ENCODE measurements around the gene SALL3. TPM values are rescaled to one million over a fixed set of nuclear protein-coding genes. Genes with fewer than 3 reads are reported as not detected.
"Not testable (repeated sequence)": the region's sequence is repeated elsewhere in the genome, so short reads cannot be mapped to it uniquely, and the experiment has no call there.

SALL3 gene
- total RNA-seq, 3 donors from 2014 or later (not counting 1 experiment from before 2014, with no cell fraction given), result not detected

- Histone ChIP-seq H3K36me3 (ENCODE audit: control insufficient read depth, insufficient read depth, low read length) (no peaks in the 10 kb centered on the region), H3K4me1 (ENCODE audit: control insufficient read depth, insufficient read depth, low read length) (no peaks in the 10 kb centered on the region), H3K4me3 (ENCODE audit: low read length) (no peak overlapping the region), H3K9me3 (ENCODE audit: control insufficient read depth, insufficient read depth, low read length) (no peaks in the 10 kb centered on the region), H3K27ac (ENCODE audit: low read length) (no peak overlapping the region), H3K27me3 (ENCODE audit: control insufficient read depth, insufficient read depth, low read length) (no peaks in the 10 kb centered on the region)
- DNase-seq (no peak), ATAC-seq (no peak)
- H3K9me3 Mint-ChIP-seq, result peaks cover 0 to 4% of the 10 kb centered on the region in 2 donors
- intact Hi-C loops (cut with micrococcal nuclease), result no loop called here
- TF ChIP-seq, protein P1, sequence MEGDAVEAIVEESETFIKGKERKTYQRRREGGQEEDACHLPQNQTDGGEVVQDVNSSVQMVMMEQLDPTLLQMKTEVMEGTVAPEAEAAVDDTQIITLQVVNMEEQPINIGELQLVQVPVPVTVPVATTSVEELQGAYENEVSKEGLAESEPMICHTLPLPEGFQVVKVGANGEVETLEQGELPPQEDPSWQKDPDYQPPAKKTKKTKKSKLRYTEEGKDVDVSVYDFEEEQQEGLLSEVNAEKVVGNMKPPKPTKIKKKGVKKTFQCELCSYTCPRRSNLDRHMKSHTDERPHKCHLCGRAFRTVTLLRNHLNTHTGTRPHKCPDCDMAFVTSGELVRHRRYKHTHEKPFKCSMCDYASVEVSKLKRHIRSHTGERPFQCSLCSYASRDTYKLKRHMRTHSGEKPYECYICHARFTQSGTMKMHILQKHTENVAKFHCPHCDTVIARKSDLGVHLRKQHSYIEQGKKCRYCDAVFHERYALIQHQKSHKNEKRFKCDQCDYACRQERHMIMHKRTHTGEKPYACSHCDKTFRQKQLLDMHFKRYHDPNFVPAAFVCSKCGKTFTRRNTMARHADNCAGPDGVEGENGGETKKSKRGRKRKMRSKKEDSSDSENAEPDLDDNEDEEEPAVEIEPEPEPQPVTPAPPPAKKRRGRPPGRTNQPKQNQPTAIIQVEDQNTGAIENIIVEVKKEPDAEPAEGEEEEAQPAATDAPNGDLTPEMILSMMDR (IDR thresholded peaks at IDR 0.05), result no peak
- H3K27me3 Mint-ChIP-seq (ENCODE audit: low read depth in 2 of 2), result no peaks in the 10 kb centered on the region
- H3K36me3 Mint-ChIP-seq, result no peaks in the 10 kb centered on the region
- 92% methylated on average over 14 of the region's 14 CpGs for WGBS (ENCODE audit: insufficient coverage)
- no peak overlapping the region for H3K4me3 Mint-ChIP-seq
- H3K27ac Mint-ChIP-seq, result no peak overlapping the region
- H3K4me1 Mint-ChIP-seq, result no peaks in the 10 kb centered on the region
Observed at GRCh38 chr18:78957140-78957539, 22.5 kb upstream of the SALL3 start.

- H3K4me1 Mint-ChIP-seq, result no peaks in the 10 kb centered on the region
- no peaks in the 10 kb centered on the region for H3K9me3 ChIP-seq (ENCODE audit: control insufficient read depth, insufficient read depth, low read length)
- H3K27ac Mint-ChIP-seq, result no peak overlapping the region
- H3K4me3 ChIP-seq (ENCODE audit: low read length), result no peak overlapping the region
- H3K27ac ChIP-seq (ENCODE audit: low read length), result no peak overlapping the region
- H3K36me3 Mint-ChIP-seq, result no peaks in the 10 kb centered on the region
- no peaks in the 10 kb centered on the region for H3K4me1 ChIP-seq (ENCODE audit: control insufficient read depth, insufficient read depth, low read length)
- H3K4me3 Mint-ChIP-seq, result no peak overlapping the region
- TF ChIP-seq, protein P1 (IDR thresholded peaks at IDR 0.05), result no peak
- DNase-seq (no peak), ATAC-seq (no peak)
- peaks cover 3 to 16% of the 10 kb centered on the region in 2 donors for H3K9me3 Mint-ChIP-seq
- H3K27me3 ChIP-seq (ENCODE audit: control insufficient read depth, insufficient read depth, low read length), result no peaks in the 10 kb centered on the region
- intact Hi-C loops (cut with micrococcal nuclease), result no loop called here
- H3K27me3 Mint-ChIP-seq (ENCODE audit: low read depth in 2 of 2), result peaks cover 0 to 2% of the 10 kb centered on the region in 2 donors
- 87% methylated on average over 6 of the region's 6 CpGs for WGBS (ENCODE audit: insufficient coverage)
- no peaks in the 10 kb centered on the region for H3K36me3 ChIP-seq (ENCODE audit: control insufficient read depth, insufficient read depth, low read length)
Observed at GRCh38 chr18:78960709-78961108, 18.9 kb upstream of the SALL3 start.

- intact Hi-C loops (cut with micrococcal nuclease), result loop anchor here (1.0 kb wide), 1 partner anchor 14 kb away; no protein-coding TSS in a partner anchor
- H3K9me3 Mint-ChIP-seq, result peaks cover 3 to 16% of the 10 kb centered on the region in 2 donors
- no peaks in the 10 kb centered on the region for H3K4me1 Mint-ChIP-seq
- Histone ChIP-seq H3K27me3 (ENCODE audit: control insufficient read depth, insufficient read depth, low read length) (no peaks in the 10 kb centered on the region), H3K4me3 (ENCODE audit: low read length) (no peak overlapping the region), H3K9me3 (ENCODE audit: control insufficient read depth, insufficient read depth, low read length) (no peaks in the 10 kb centered on the region), H3K27ac (ENCODE audit: low read length) (no peak overlapping the region), H3K36me3 (ENCODE audit: control insufficient read depth, insufficient read depth, low read length) (no peaks in the 10 kb centered on the region), H3K4me1 (ENCODE audit: control insufficient read depth, insufficient read depth, low read length) (no peaks in the 10 kb centered on the region)
- TF ChIP-seq, protein P1 (IDR thresholded peaks at IDR 0.05), result no peak
- 91% methylated on average over 7 of the region's 7 CpGs for WGBS (ENCODE audit: insufficient coverage)
- H3K27me3 Mint-ChIP-seq (ENCODE audit: low read depth in 2 of 2), result peaks cover 0 to 3% of the 10 kb centered on the region in 2 donors
- DNase-seq (no peak), ATAC-seq (peak in 1 of 3 donors; percentile 28)
- no peak overlapping the region for H3K4me3 Mint-ChIP-seq
- H3K27ac Mint-ChIP-seq, result no peak overlapping the region
- no peaks in the 10 kb centered on the region for H3K36me3 Mint-ChIP-seq
Observed at GRCh38 chr18:78962098-78962497, 17.5 kb upstream of the SALL3 start.

DNA sequence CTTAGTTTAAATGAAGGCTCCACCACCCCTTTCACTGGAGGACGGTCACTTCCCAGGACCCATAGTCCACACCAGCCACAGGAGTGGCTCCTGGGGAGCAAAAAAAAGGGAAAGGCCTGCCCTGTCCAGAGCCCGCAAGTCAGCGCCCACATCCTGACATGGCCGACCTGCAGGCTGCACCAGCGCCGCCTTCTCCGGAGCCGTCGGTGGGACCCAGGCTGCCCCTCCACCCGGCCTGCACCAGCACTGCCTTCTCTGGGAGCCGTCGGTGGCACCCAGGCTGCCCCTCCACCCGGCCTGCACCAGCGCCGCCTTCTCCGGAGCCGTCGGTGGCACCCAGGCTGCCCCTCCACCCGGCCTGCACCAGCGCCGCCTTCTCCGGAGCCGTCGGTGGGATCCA is 14.9 kb upstream of the SALL3 start:
- H3K9me3 Mint-ChIP-seq, result peaks cover 3 to 16% of the 10 kb centered on the region in 2 donors
- H3K4me1 ChIP-seq (ENCODE audit: control insufficient read depth, insufficient read depth, low read length); H3K36me3 Mint-ChIP-seq; H3K4me1 Mint-ChIP-seq; DNase-seq; H3K27ac ChIP-seq (ENCODE audit: low read length); H3K9me3 ChIP-seq (ENCODE audit: control insufficient read depth, insufficient read depth, low read length); H3K36me3 ChIP-seq (ENCODE audit: control insufficient read depth, insufficient read depth, low read length); H3K4me3 Mint-ChIP-seq; ATAC-seq; H3K27ac Mint-ChIP-seq; H3K27me3 ChIP-seq (ENCODE audit: control insufficient read depth, insufficient read depth, low read length); H3K4me3 ChIP-seq (ENCODE audit: low read length); intact Hi-C loops (cut with micrococcal nuclease): not testable (repeated sequence)
- 88% methylated on average over 24 of the region's 24 CpGs for WGBS (ENCODE audit: insufficient coverage)
- H3K27me3 Mint-ChIP-seq (ENCODE audit: low read depth in 2 of 2), result peaks cover 11 to 13% of the 10 kb centered on the region in 2 donors
